Epithelial cell of esophagus (primary cell): ENCODE results near the gene CCDC40.

Experiments
- DNase-seq: peaks from one replicate; pipeline ENCODE4 v3.0.0; 2010; ENCODE audit warnings: low read depth
- H3K4me3 ChIP-seq: 2 replicates; pipeline ENCODE4 v1.5.1; 2011; ENCODE audit warnings: mild to moderate bottlenecking, low read length, control low read depth
- TF ChIP-seq, protein P1 (sequence below): IDR thresholded peaks from 2 replicates; pipeline ENCODE4 v1.5.1; 2011; ENCODE audit warnings: low read depth, mild to moderate bottlenecking, low read length, control low read depth, inconsistent platforms; ENCODE audit not compliant: insufficient read depth; ENCODE audit errors: missing control alignments

CCDC40 gene

DNA sequence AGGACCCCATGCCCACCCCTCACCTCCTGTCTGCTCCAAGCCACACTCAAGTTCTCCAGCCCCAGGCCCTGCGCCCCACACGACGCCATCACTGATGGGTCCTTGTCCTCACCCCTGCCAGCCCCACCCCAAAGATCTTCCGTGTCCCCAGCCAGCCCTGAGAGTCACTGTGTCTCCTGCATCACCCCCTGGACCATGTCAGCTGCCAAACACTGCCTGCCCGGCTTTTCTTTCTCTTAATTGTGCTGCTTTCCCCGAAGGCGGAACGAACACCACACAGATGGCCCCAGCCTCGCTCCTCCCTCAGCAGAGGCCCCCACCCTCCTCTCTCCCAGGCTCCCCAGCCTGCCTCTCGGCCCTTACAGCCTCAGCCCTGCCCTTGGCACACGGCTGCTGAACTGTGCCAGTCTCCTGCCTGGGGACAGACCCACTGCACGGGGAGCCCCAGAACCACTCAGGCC is 60.1 kb downstream of the CCDC40 start:
- no peak for DNase-seq
- TF ChIP-seq, protein P1, sequence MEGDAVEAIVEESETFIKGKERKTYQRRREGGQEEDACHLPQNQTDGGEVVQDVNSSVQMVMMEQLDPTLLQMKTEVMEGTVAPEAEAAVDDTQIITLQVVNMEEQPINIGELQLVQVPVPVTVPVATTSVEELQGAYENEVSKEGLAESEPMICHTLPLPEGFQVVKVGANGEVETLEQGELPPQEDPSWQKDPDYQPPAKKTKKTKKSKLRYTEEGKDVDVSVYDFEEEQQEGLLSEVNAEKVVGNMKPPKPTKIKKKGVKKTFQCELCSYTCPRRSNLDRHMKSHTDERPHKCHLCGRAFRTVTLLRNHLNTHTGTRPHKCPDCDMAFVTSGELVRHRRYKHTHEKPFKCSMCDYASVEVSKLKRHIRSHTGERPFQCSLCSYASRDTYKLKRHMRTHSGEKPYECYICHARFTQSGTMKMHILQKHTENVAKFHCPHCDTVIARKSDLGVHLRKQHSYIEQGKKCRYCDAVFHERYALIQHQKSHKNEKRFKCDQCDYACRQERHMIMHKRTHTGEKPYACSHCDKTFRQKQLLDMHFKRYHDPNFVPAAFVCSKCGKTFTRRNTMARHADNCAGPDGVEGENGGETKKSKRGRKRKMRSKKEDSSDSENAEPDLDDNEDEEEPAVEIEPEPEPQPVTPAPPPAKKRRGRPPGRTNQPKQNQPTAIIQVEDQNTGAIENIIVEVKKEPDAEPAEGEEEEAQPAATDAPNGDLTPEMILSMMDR: no peak
- H3K4me3 ChIP-seq: no peak overlapping the region

DNA sequence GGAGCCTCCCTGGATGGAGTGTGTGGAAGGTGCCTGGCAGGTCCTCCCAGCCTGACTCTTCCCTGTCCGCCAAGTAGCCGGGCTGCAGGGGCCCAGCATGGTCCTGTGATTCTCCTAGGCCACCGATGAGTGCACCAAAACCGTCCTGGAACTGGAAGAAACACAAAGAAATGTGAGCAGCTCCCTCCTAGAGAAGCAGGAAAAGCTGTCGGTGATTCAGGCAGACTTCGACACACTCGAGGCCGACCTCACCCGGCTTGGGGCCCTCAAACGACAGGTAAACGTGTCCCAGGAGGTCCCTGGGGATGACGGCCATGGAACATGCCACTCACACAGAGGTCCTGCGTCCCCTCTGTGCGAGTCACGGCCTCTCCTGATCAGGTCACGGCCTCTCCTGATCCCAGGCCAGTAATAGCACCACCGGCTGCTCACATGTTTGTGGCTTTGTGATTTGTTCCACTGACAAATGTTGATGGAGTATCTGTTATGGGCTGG is 60.7 kb downstream of the CCDC40 start:
- no peak overlapping the region for H3K4me3 ChIP-seq
- TF ChIP-seq, protein P1: no peak
- no peak for DNase-seq

DNA sequence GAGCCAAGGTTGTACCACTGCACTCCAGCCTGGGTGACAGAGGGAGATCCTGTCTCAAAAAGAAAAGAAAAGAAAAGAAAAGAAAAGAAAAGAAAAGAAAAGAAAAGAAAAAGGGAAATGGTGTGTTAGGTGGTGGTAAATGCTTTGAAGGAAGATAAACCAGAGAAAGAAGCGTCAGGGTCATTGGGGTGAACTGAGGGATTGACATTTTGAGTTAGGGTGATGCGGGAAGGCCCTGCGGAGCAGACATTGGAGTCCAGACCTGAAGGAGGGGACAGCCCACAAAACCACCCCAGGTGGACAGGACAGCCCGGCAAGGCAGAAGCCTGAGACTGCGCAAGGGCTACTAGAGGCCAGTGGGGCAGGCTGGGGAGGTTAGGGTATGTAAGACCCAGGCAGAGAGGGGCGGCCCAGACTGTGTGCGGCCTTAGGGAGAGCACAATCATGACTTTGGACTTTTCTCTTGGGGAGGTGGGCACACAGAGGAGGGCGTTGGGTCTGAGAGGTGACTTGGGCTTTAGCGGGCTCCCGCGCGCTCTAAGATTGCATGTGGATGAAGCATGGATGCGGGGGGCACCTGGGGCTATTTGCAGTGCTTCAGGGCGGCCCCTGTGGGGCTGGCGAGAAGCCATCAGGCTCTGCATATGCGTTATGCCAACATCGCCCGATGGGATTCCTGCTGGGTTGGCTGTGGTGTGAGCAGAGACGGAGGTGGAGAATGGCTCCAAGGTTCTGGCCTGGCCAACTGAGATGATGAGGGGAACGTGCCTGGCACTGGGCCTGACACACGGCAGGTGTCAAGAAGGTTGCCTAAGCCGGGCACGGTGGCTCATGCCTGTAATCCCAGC is 61.6 kb downstream of the CCDC40 start:
- DNase-seq: no peak
- TF ChIP-seq, protein P1: no peak
- H3K4me3 ChIP-seq: no peak overlapping the region

DNA sequence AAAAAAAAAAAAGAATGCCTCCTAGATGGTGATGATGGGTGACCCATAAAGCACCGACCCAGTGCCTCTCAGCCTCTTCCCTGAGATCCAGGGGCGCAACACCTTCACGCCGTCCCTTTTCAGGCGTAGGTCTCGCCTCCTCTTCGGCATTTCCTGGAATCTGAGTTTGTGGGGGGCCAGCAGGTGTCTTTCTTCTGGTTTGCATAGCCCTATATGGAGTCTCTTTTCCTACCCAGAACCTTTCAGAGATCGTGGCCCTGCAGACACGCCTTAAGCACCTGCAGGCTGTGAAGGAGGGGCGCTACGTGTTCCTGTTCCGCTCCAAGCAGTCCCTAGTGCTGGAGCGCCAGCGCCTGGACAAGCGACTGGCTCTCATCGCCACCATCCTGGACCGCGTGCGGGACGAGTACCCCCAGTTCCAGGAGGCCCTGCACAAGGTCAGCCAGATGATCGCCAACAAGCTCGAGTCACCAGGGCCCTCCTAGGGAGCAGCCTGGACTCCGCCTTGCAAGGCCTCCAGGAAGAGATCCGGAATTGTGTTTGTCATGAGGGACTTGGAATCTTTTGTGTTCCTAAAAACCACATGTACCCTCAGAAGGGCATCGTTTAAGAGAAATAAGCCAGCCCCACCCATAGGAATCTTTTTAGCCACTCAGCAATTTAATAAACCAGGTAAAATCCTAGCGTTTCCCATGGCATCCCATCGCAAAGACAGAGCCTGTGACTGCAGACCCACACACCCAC is 63.0 kb downstream of the CCDC40 start:
- TF ChIP-seq, protein P1: no peak
- DNase-seq: no peak
- no peak overlapping the region for H3K4me3 ChIP-seq

DNA sequence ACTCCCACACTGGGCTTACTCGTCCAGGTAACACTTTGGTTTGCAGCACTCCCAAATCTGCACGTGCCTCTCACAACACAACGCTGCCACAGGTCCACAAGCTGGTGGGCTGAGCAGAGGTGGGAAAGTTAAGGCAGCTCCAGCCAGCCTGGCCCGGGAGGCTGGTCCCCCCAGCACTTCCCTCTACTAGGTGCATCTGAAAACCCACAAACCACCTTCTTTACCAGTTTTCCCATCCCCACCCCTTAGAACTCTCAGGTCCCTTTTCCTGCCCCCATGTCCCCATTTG is 63.5 kb downstream of the CCDC40 start:
- no peak for DNase-seq
- H3K4me3 ChIP-seq: no peak overlapping the region
- TF ChIP-seq, protein P1: no peak

DNA sequence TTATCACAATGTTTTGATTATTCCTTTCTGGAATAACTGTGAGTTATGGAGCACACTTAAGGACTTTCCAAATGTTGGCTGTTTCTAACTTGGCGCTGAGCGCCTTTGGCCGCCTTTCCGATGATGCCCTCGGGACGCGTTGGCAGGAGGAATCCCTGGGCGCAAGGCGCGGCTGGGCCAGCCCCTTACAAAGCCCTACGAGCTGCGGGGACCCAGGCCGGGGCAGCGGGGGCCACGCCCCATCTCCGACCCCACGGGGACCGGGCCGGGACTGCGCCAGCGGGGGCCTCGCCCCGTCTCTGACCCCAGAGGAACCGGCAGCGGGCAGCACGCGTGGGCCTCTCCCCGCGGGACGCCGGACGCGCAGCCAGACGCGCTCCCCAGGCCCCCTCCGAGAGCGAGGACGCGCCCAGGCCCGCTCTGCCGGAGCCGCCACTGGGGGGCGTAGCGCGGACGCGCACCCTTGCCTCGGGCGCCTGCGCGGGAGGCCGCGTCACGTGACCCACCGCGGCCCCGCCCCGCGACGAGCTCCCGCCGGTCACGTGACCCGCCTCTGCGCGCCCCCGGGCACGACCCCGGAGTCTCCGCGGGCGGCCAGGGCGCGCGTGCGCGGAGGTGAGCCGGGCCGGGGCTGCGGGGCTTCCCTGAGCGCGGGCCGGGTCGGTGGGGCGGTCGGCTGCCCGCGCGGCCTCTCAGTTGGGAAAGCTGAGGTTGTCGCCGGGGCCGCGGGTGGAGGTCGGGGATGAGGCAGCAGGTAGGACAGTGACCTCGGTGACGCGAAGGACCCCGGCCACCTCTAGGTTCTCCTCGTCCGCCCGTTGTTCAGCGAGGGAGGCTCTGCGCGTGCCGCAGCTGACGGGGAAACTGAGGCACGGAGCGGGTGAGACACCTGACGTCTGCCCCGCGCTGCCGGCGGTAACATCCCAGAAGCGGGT is 64.8 kb downstream of the CCDC40 start, which contains the start of gene GAA:
GAA (plus strand) TSS at position 571 of the 935 bp plus-strand sequence. CDS start 3,006 bp downstream, outside the sequence.
- peak; percentile 79 for DNase-seq
- TF ChIP-seq, protein P1: peak; percentile 38
- H3K4me3 ChIP-seq: peak within 1 kb of the TSS; percentile 90
